Stimulated activated CD8-positive, alpha-beta memory T cell treated with anti-CD3 and anti-CD28 coated beads, Interleukin-7, amount 100 ng/mL, for 48 hours (primary cell): Measurements from ENCODE around the gene NOL6.
"Not testable (repeated sequence)": the region's sequence is repeated elsewhere in the genome, so short reads cannot be mapped to it uniquely, and the experiment has no call there.

Experiments used
- DNase-seq, 2 donors: peaks; one replicate each; pipeline ENCODE4 v3.0.0-alpha.2; 2020; ENCODE audit warnings: low read depth in 1 of 2; ENCODE audit errors: extremely low read depth in 1 of 2

Gene NOL6

GRCh38 chr9:33473643-33474352 lies at the start of gene NOL6:
TSS of gene NOL6 (minus strand) at chr9:33473924. CDS start at chr9:33473842, 82 bp downstream.
- peak; percentile 95 to 99 for DNase-seq

- not testable (repeated sequence) for DNase-seq
Observed at GRCh38 chr9:33521861-33522260, 48.1 kb upstream of the NOL6 start.

- not testable (repeated sequence) for DNase-seq
Observed at GRCh38 chr9:33517934-33518577, 44.3 kb upstream of the NOL6 start.

- no peak for DNase-seq
Observed at GRCh38 chr9:33517373-33517772, 43.6 kb upstream of the NOL6 start.

- not testable (repeated sequence) for DNase-seq
Observed at GRCh38 chr9:33516397-33516796, 42.7 kb upstream of the NOL6 start.

GRCh38 chr9:33515342-33515995 lies 41.7 kb upstream of the NOL6 start:
- DNase-seq, result not testable (repeated sequence)

GRCh38 chr9:33512535-33512934 lies 38.8 kb upstream of the NOL6 start:
- DNase-seq, result not testable (repeated sequence)

- not testable (repeated sequence) for DNase-seq
Observed at GRCh38 chr9:33511184-33511517, 37.4 kb upstream of the NOL6 start.

GRCh38 chr9:33510262-33511183 lies 36.8 kb upstream of the NOL6 start:
- DNase-seq, result no peak

- peak in 1 of 2 donors; percentile 39 for DNase-seq
Observed at GRCh38 chr9:33506626-33507370, 33.1 kb upstream of the NOL6 start.

GRCh38 chr9:33498387-33498786 lies 24.7 kb upstream of the NOL6 start:
- no peak for DNase-seq

- not testable (repeated sequence) for DNase-seq
Observed at GRCh38 chr9:33493819-33494218, 20.1 kb upstream of the NOL6 start.

- no peak for DNase-seq
Observed at GRCh38 chr9:33489066-33489465, 15.3 kb upstream of the NOL6 start.

- not testable (repeated sequence) for DNase-seq
Observed at GRCh38 chr9:33485312-33485711, 11.6 kb upstream of the NOL6 start.

- no peak for DNase-seq
Observed at GRCh38 chr9:33480976-33481375, 7.3 kb upstream of the NOL6 start.

- no peak for DNase-seq
Observed at GRCh38 chr9:33480106-33480505, 6.4 kb upstream of the NOL6 start.

GRCh38 chr9:33476503-33476902 lies 2.8 kb upstream of the NOL6 start:
- DNase-seq, result no peak

- no peak for DNase-seq
Observed at GRCh38 chr9:33475357-33475756, 1.6 kb upstream of the NOL6 start.

GRCh38 chr9:33472881-33473615 lies 676 bp downstream of the NOL6 start:
- DNase-seq, result no peak
